ENCODE data around the gene FBXO9.

FBXO9 gene

DNA sequence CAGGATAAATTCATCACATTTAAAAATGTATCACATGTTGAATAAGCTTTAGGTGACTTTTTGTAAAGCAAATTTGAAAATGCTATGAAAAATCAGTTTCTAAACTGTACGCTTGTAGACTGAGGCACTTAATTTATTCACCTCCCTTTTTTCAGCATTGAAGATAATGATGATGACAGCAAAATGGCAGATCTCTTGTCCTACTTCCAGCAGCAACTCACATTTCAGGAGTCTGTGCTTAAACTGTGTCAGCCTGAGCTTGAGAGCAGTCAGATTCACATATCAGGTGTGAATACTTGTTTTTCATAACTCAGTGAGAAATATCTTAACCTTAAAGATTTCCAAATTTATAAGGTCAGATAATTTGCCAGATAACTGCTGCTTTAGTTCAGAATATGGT lies 15.6 kb downstream of the FBXO9 start:
- Mint-ChIP-seq H3K4me3 (no peak overlapping the region), H3K4me1 (no peaks in the 10 kb centered on the region), H3K27ac (no peak overlapping the region), H3K9me3 (no peaks in the 10 kb centered on the region), H3K27me3 (ENCODE audit: low read depth, poor library complexity) (no peaks in the 10 kb centered on the region), H3K36me3 (ENCODE audit: low read depth) (peaks cover 64% of the 10 kb centered on the region)
- no peak for DNase-seq
- TF ChIP-seq, protein P1, sequence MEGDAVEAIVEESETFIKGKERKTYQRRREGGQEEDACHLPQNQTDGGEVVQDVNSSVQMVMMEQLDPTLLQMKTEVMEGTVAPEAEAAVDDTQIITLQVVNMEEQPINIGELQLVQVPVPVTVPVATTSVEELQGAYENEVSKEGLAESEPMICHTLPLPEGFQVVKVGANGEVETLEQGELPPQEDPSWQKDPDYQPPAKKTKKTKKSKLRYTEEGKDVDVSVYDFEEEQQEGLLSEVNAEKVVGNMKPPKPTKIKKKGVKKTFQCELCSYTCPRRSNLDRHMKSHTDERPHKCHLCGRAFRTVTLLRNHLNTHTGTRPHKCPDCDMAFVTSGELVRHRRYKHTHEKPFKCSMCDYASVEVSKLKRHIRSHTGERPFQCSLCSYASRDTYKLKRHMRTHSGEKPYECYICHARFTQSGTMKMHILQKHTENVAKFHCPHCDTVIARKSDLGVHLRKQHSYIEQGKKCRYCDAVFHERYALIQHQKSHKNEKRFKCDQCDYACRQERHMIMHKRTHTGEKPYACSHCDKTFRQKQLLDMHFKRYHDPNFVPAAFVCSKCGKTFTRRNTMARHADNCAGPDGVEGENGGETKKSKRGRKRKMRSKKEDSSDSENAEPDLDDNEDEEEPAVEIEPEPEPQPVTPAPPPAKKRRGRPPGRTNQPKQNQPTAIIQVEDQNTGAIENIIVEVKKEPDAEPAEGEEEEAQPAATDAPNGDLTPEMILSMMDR (IDR thresholded peaks at IDR 0.05): no peak

DNA sequence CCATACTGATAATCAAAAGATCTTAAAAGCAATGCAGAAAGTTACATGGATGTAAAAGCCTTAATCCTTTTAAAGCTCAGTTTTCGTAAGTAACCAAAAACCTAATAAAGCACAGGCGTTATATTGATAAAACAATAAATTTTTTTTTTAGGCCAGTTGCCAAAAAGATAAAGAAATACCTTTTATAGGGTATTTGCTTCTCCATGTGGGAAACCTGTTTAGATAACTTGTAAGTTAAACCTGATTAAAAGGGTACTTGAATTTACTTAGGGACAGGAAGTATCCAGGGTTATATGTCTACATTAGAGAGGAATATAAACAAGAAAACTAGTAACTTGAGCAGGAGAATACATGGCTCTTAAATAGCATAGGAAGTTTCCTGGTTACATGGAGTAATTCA lies 21.1 kb downstream of the FBXO9 start:
- H3K4me1 Mint-ChIP-seq: no peaks in the 10 kb centered on the region
- no peak overlapping the region for H3K27ac Mint-ChIP-seq
- TF ChIP-seq, protein P1 (IDR thresholded peaks at IDR 0.05): no peak
- peaks cover 73% of the 10 kb centered on the region for H3K36me3 Mint-ChIP-seq (ENCODE audit: low read depth)
- DNase-seq: no peak
- no peak overlapping the region for H3K4me3 Mint-ChIP-seq
- no peaks in the 10 kb centered on the region for H3K9me3 Mint-ChIP-seq
- H3K27me3 Mint-ChIP-seq (ENCODE audit: low read depth, poor library complexity): no peaks in the 10 kb centered on the region

DNA sequence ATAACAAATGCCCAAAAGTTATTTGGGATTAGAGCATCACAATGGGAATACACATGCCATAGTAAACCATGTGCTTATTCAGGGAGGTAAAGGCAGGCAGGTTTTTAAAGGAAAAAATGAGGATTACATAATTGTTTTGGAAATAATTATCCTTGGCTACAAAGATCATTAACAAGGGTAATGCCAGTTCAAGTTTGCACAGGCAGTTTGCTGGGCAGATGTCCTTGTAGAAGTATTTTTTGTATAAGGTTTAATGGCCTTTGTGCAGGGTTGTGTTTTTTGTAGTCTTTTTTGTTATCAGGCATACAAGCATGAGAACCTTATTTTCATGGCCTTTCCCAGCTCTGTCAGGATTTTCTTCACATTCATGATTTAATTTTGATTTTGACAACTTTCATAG lies 24.7 kb downstream of the FBXO9 start:
- H3K4me1 Mint-ChIP-seq: no peaks in the 10 kb centered on the region
- H3K4me3 Mint-ChIP-seq: no peak overlapping the region
- peaks cover 61% of the 10 kb centered on the region for H3K36me3 Mint-ChIP-seq (ENCODE audit: low read depth)
- no peak for DNase-seq
- H3K27ac Mint-ChIP-seq: no peak overlapping the region
- no peaks in the 10 kb centered on the region for H3K27me3 Mint-ChIP-seq (ENCODE audit: low read depth, poor library complexity)
- no peaks in the 10 kb centered on the region for H3K9me3 Mint-ChIP-seq
- TF ChIP-seq, protein P1 (IDR thresholded peaks at IDR 0.05): no peak

DNA sequence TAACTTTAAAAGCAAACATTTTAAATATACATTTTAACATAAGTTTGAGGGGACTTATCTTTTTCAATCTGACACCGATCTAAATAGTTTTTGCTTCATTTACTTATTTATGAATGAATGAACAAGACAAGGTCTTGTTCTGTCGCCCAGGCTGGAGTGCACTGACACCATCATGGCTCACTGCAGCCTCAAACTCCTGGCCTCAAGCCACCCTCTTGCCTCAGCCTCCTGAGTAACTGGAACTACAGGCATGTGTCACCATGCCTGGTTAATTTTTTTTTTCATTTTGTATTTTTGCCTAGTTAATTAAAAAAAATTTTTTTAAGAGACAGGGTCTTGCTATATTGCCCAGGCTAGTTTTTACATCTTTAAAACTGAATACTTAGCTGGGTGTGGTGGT lies 25.4 kb downstream of the FBXO9 start:
- Mint-ChIP-seq H3K4me3 (no peak overlapping the region), H3K9me3 (no peaks in the 10 kb centered on the region), H3K27ac (no peak overlapping the region), H3K4me1 (no peaks in the 10 kb centered on the region), H3K27me3 (ENCODE audit: low read depth, poor library complexity) (no peaks in the 10 kb centered on the region), H3K36me3 (ENCODE audit: low read depth) (peaks cover 66% of the 10 kb centered on the region)
- no peak for DNase-seq
- TF ChIP-seq, protein P1 (IDR thresholded peaks at IDR 0.05): no peak

DNA sequence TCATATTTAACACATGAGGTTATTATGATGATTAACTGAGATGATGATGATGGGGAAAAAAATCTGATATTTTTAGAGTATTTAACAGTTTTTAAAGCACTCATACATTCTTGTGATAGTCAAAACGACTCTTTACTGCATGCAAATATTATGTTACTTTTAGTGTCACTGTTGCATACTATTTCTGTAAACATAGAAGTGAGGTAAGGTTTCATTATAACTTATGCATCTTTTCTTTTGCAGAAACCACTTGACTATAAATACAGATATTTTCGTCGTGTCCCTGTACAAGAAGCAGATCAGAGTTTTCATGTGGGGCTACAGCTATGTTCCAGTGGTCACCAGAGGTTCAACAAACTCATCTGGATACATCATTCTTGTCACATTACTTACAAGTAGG lies 30.1 kb downstream of the FBXO9 start:
- TF ChIP-seq, protein P1 (IDR thresholded peaks at IDR 0.05): no peak
- Mint-ChIP-seq H3K4me3 (no peak overlapping the region), H3K27me3 (ENCODE audit: low read depth, poor library complexity) (no peaks in the 10 kb centered on the region), H3K27ac (no peak overlapping the region), H3K36me3 (ENCODE audit: low read depth) (peaks cover 66% of the 10 kb centered on the region), H3K4me1 (no peaks in the 10 kb centered on the region), H3K9me3 (no peaks in the 10 kb centered on the region)
- DNase-seq: no peak

DNA sequence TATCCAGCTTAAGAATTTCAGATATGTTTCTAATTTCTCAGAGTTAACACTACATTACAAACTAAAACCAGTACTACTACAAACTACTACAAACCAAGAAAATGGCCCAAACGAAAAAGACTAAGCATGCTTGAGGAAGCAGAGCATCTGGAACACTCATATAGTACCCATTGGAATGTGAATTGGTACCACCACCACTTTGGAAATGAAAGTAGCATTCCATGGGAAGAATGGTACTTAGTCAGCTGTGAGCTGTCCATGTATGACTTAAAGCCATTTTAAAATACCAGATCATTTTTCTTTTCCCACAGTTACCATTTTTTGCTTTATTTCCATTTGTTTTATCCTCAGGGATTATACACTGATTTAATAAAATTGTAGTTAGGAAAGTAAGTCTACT lies 30.5 kb downstream of the FBXO9 start:
- TF ChIP-seq, protein P1 (IDR thresholded peaks at IDR 0.05): no peak
- H3K9me3 Mint-ChIP-seq: no peaks in the 10 kb centered on the region
- H3K4me1 Mint-ChIP-seq: no peaks in the 10 kb centered on the region
- DNase-seq: no peak
- no peaks in the 10 kb centered on the region for H3K27me3 Mint-ChIP-seq (ENCODE audit: low read depth, poor library complexity)
- H3K36me3 Mint-ChIP-seq (ENCODE audit: low read depth): peaks cover 63% of the 10 kb centered on the region
- no peak overlapping the region for H3K4me3 Mint-ChIP-seq
- H3K27ac Mint-ChIP-seq: no peak overlapping the region
